Measurements from ENCODE around the gene SWAP70.
A peak's percentile ranks its signal among the peaks of the same experiment; 100 is the strongest.

The SWAP70 gene

GRCh38 chr11:9657531-9657930 is 6.3 kb upstream of the SWAP70 start:
- H3K9me2 ChIP-seq (replicated peaks; ENCODE audit: low read depth, low read length) = no peaks in the 10 kb centered on the region
- H3K27me3 ChIP-seq (ENCODE audit: insufficient read depth, low read length, poor library complexity, severe bottlenecking) = no peaks in the 10 kb centered on the region
- no peak overlapping the region for H3K9ac ChIP-seq (ENCODE audit: low read depth, low read length, poor library complexity, severe bottlenecking)
- no peak overlapping the region for H2AFZ ChIP-seq (ENCODE audit: low read length)
- H4K20me1 ChIP-seq (ENCODE audit: insufficient read depth, low read length, poor library complexity, severe bottlenecking) = no peaks in the 10 kb centered on the region
- H3K9me3 ChIP-seq (ENCODE audit: insufficient read depth, low read depth, low read length) = no peaks in the 10 kb centered on the region
- peaks cover 13% of the 10 kb centered on the region for H3K4me1 ChIP-seq (ENCODE audit: insufficient read depth, low read length, poor library complexity, severe bottlenecking)
- no peak overlapping the region for H3K4me3 ChIP-seq (ENCODE audit: low read length, poor library complexity, severe bottlenecking)
- peaks cover 2% of the 10 kb centered on the region for H3F3A ChIP-seq (ENCODE audit: low read depth)
- TF ChIP-seq EZH2phosphoT487 (IDR thresholded peaks at IDR 0.05; ENCODE audit: borderline replicate concordance) (no peak), CTCF (conservative IDR thresholded peaks at IDR 0.05; ENCODE audit: low read length) (no peak)
- H3K36me3 ChIP-seq (ENCODE audit: insufficient read depth, low read length) = no peaks in the 10 kb centered on the region
- no peaks in the 10 kb centered on the region for H3K79me2 ChIP-seq (ENCODE audit: insufficient read depth, low read length)
- H3K4me2 ChIP-seq (ENCODE audit: low read depth, low read length, poor library complexity, severe bottlenecking) = no peak overlapping the region

DNA sequence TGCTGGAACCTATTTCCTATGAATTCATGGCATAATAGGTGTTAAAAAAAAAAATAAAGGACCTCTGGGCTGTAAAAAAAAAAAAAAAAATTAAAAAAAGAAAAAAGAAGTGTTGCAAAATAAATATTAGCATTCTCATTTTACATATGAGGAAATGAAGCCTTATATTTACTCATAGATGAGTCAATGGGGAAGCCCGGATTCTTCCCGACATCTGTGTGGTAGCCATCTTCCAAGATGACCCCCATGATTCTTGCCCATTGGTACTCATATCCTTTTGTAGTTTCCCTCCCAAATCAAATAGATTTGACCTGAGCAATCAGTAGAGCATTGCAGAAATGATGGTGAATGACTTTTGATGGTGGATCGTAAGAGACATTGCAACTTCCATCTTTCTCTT is 3.0 kb upstream of the SWAP70 start:
- Histone ChIP-seq H3K4me2 (ENCODE audit: low read depth, low read length, poor library complexity, severe bottlenecking) (no peak overlapping the region), H3K4me1 (ENCODE audit: insufficient read depth, low read length, poor library complexity, severe bottlenecking) (peaks cover 14% of the 10 kb centered on the region), H2AFZ (ENCODE audit: low read length) (no peak overlapping the region), H3K27me3 (ENCODE audit: insufficient read depth, low read length, poor library complexity, severe bottlenecking) (no peaks in the 10 kb centered on the region), H3K9me3 (ENCODE audit: insufficient read depth, low read depth, low read length) (0 out of 2 replicates have a peak, but pooled peaks cover 3% of the 10 kb centered on the region), H3K9me2 (replicated peaks; ENCODE audit: low read depth, low read length) (no peaks in the 10 kb centered on the region), H3F3A (ENCODE audit: low read depth) (no peaks in the 10 kb centered on the region), H3K79me2 (ENCODE audit: insufficient read depth, low read length) (peaks cover 16% of the 10 kb centered on the region), H3K4me3 (ENCODE audit: low read length, poor library complexity, severe bottlenecking) (no peak overlapping the region), H3K36me3 (ENCODE audit: insufficient read depth, low read length) (no peaks in the 10 kb centered on the region), H3K9ac (ENCODE audit: low read depth, low read length, poor library complexity, severe bottlenecking) (no peak overlapping the region), H4K20me1 (ENCODE audit: insufficient read depth, low read length, poor library complexity, severe bottlenecking) (no peaks in the 10 kb centered on the region)
- TF ChIP-seq EZH2phosphoT487 (IDR thresholded peaks at IDR 0.05; ENCODE audit: borderline replicate concordance) = no peak
- no peak for TF ChIP-seq CTCF (conservative IDR thresholded peaks at IDR 0.05; ENCODE audit: low read length)

GRCh38 chr11:9662273-9662672 is 1.6 kb upstream of the SWAP70 start:
- Histone ChIP-seq H3K27me3 (ENCODE audit: insufficient read depth, low read length, poor library complexity, severe bottlenecking) (no peaks in the 10 kb centered on the region), H4K20me1 (ENCODE audit: insufficient read depth, low read length, poor library complexity, severe bottlenecking) (no peaks in the 10 kb centered on the region), H3K9me3 (ENCODE audit: insufficient read depth, low read depth, low read length) (0 out of 2 replicates have a peak, but pooled peaks cover 3% of the 10 kb centered on the region), H3K9me2 (replicated peaks; ENCODE audit: low read depth, low read length) (no peaks in the 10 kb centered on the region), H2AFZ (ENCODE audit: low read length) (peak overlapping the region; percentile 32), H3F3A (ENCODE audit: low read depth) (no peaks in the 10 kb centered on the region), H3K9ac (ENCODE audit: low read depth, low read length, poor library complexity, severe bottlenecking) (no peak overlapping the region), H3K4me2 (ENCODE audit: low read depth, low read length, poor library complexity, severe bottlenecking) (peak overlapping the region; percentile 20), H3K79me2 (ENCODE audit: insufficient read depth, low read length) (peaks cover 27% of the 10 kb centered on the region), H3K4me1 (ENCODE audit: insufficient read depth, low read length, poor library complexity, severe bottlenecking) (peaks cover 14% of the 10 kb centered on the region), H3K4me3 (ENCODE audit: low read length, poor library complexity, severe bottlenecking) (no peak overlapping the region), H3K36me3 (ENCODE audit: insufficient read depth, low read length) (no peaks in the 10 kb centered on the region)
- TF ChIP-seq CTCF (conservative IDR thresholded peaks at IDR 0.05; ENCODE audit: low read length) = no peak
- no peak for TF ChIP-seq EZH2phosphoT487 (IDR thresholded peaks at IDR 0.05; ENCODE audit: borderline replicate concordance)
